ENCODE measurements around the gene PEAK3.
A peak's percentile ranks its signal among the peaks of the same experiment; 100 is the strongest.

Gene PEAK3

GRCh38 chr19:2260341-2260805 lies 21.6 kb downstream of the PEAK3 start:
- Histone ChIP-seq H3K9me3 (replicated peaks; ENCODE audit: low read length) (no peaks in the 10 kb centered on the region), H3K9ac (ENCODE audit: low read depth, low read length) (no peak overlapping the region), H3K4me1 (ENCODE audit: control insufficient read depth, insufficient read depth, low read length) (peaks cover 14% of the 10 kb centered on the region), H3K4me3 (ENCODE audit: low read length) (no peak overlapping the region), H3K36me3 (ENCODE audit: insufficient read depth, low read length) (no peaks in the 10 kb centered on the region), H3K27me3 (ENCODE audit: control insufficient read depth, insufficient read depth, low read length) (no peaks in the 10 kb centered on the region), H3K4me2 (ENCODE audit: low read length) (no peak overlapping the region)

DNA sequence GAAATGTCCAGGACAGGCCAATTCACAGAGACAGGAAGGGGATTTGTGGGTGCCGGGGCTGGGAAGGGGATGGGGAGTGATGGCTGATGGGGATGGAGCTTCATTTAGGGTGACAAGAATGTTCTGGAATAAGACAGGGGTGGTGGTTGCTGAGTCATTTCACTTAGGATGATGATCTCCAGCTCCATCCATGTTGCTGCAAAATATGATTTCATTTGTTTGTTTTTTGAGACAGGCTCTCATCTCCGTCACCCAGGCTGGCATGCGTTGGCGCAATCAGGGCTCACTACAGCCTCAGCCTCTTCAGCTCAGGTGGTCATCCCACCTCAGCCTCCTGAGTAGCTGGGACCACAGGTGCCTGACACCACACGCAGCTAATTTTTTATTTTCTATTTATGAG lies 22.6 kb downstream of the PEAK3 start:
- peaks cover 20% of the 10 kb centered on the region for H3K4me1 ChIP-seq (ENCODE audit: control insufficient read depth, insufficient read depth, low read length)
- no peaks in the 10 kb centered on the region for H3K9me3 ChIP-seq (replicated peaks; ENCODE audit: low read length)
- H3K9ac ChIP-seq (ENCODE audit: low read depth, low read length): no peak overlapping the region
- H3K27me3 ChIP-seq (ENCODE audit: control insufficient read depth, insufficient read depth, low read length): no peaks in the 10 kb centered on the region
- no peak overlapping the region for H3K4me2 ChIP-seq (ENCODE audit: low read length)
- no peaks in the 10 kb centered on the region for H3K36me3 ChIP-seq (ENCODE audit: insufficient read depth, low read length)
- no peak overlapping the region for H3K4me3 ChIP-seq (ENCODE audit: low read length)

DNA sequence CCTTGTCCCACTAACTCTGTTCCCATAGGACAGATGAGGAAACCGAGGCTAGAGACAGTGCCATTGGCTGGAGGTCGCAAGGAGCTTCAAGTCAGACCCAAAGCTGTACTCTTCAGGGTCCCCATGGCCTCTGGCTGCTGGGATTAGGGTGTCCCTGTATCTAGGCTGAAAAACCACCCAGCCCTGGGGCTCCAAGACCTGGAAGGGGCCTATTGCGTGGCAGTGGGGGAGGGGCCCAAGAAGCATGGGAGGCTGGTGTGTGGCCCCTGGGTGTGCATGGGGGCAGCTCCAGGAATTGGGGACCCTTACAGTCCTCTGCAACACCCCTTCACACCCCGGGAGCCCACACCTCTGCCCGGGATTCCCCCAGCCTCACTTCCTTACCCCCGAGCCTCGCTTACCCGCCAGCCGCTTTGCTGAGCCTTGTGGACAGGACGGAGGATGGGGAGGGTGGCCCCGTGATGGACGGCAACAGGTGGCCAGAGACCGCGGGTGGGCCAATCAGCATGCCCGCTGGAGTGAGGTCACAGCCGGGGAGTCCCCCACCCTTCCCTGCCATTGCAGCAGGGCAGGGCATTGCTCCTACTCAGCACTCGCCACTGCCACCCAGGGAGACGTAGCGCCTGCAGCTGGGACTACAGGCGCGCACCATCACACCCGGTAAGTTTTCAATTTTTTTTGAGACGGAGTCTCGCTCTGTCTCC lies 25.8 kb downstream of the PEAK3 start, which contains the start of gene JSRP1:
JSRP1 (minus strand) TSS at position 436 of the 704 bp plus-strand sequence. CDS start 1,103 bp downstream, outside the sequence.
- Histone ChIP-seq H3K4me1 (ENCODE audit: control insufficient read depth, insufficient read depth, low read length) (peaks cover 20% of the 10 kb centered on the region), H3K36me3 (ENCODE audit: insufficient read depth, low read length) (peaks cover 3% of the 10 kb centered on the region), H3K27me3 (ENCODE audit: control insufficient read depth, insufficient read depth, low read length) (no peaks in the 10 kb centered on the region), H3K4me3 (ENCODE audit: low read length) (peak within 1 kb of the TSS; percentile 72), H3K4me2 (ENCODE audit: low read length) (peak within 1 kb of the TSS; percentile 83), H3K9ac (ENCODE audit: low read depth, low read length) (peak within 1 kb of the TSS; percentile 74), H3K9me3 (replicated peaks; ENCODE audit: low read length) (no peaks in the 10 kb centered on the region)

DNA sequence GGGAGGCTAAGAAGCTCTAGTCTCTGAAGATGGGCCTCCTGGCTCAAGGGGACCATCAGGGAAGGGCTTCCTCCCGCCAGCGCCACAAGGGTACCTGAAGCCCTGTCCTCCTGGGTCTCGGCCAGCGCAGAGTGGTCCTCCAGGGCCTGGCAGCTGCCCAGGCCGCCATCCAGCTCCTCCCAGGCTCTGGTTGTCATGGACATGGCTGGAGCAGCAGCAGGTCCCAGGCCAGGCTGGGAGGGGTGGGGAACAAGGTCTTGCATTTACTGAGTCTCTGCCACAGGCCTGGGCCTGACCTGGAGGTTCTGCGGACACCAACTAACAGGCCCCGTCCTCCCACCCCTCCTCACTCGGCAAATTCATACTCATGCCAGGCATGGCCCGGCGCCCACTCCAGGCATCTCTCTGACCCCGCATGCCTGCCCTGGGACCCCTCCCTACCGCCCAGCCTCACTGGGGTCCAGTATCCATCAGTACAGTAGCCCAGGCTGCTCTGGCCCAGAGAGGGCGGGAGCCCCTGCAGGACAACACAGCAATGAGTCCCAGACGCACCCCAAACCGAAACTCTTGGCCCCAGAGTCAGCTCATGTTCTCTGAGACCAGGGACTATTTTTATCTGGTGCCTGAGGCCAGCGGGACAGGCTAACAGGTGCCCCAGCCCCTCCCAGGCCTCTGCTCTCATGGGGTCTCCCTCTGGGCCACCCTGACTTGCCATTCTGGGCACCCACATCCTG lies 26.7 kb downstream of the PEAK3 start:
- Histone ChIP-seq H3K4me2 (ENCODE audit: low read length) (peak overlapping the region; percentile 83), H3K36me3 (ENCODE audit: insufficient read depth, low read length) (peaks cover 3% of the 10 kb centered on the region), H3K4me3 (ENCODE audit: low read length) (peak overlapping the region; percentile 72), H3K9ac (ENCODE audit: low read depth, low read length) (peak overlapping the region; percentile 74), H3K9me3 (replicated peaks; ENCODE audit: low read length) (no peaks in the 10 kb centered on the region), H3K27me3 (ENCODE audit: control insufficient read depth, insufficient read depth, low read length) (no peaks in the 10 kb centered on the region), H3K4me1 (ENCODE audit: control insufficient read depth, insufficient read depth, low read length) (peaks cover 20% of the 10 kb centered on the region)

- Histone ChIP-seq H3K4me1 (ENCODE audit: control insufficient read depth, insufficient read depth, low read length) (peaks cover 20% of the 10 kb centered on the region), H3K36me3 (ENCODE audit: insufficient read depth, low read length) (peaks cover 9% of the 10 kb centered on the region), H3K27me3 (ENCODE audit: control insufficient read depth, insufficient read depth, low read length) (no peaks in the 10 kb centered on the region)
These were observed 27.7 kb downstream of the PEAK3 start for GRCh38 chr19:2254064-2254872.

GRCh38 chr19:2253106-2254063 lies 28.6 kb downstream of the PEAK3 start:
- Histone ChIP-seq H3K9me3 (replicated peaks; ENCODE audit: low read length) (no peaks in the 10 kb centered on the region), H3K9ac (ENCODE audit: low read depth, low read length) (no peak overlapping the region), H3K4me3 (ENCODE audit: low read length) (no peak overlapping the region), H3K36me3 (ENCODE audit: insufficient read depth, low read length) (peaks cover 13% of the 10 kb centered on the region), H3K27me3 (ENCODE audit: control insufficient read depth, insufficient read depth, low read length) (no peaks in the 10 kb centered on the region), H3K4me1 (ENCODE audit: control insufficient read depth, insufficient read depth, low read length) (peaks cover 20% of the 10 kb centered on the region), H3K4me2 (ENCODE audit: low read length) (no peak overlapping the region)

More at GRCh38 chr19:2254064-2254872, 27.7 kb downstream of the PEAK3 start:
- no peaks in the 10 kb centered on the region for H3K9me3 ChIP-seq (replicated peaks; ENCODE audit: low read length)
- H3K4me3 ChIP-seq (ENCODE audit: low read length): no peak overlapping the region
- H3K4me2 ChIP-seq (ENCODE audit: low read length): no peak overlapping the region
- H3K9ac ChIP-seq (ENCODE audit: low read depth, low read length): no peak overlapping the region

GRCh38 chr19:2252797-2253105 lies 29.2 kb downstream of the PEAK3 start:
- no peak overlapping the region for H3K4me3 ChIP-seq (ENCODE audit: low read length)
- H3K27me3 ChIP-seq (ENCODE audit: control insufficient read depth, insufficient read depth, low read length): no peaks in the 10 kb centered on the region
- no peak overlapping the region for H3K4me2 ChIP-seq (ENCODE audit: low read length)
- peaks cover 13% of the 10 kb centered on the region for H3K36me3 ChIP-seq (ENCODE audit: insufficient read depth, low read length)
- H3K9ac ChIP-seq (ENCODE audit: low read depth, low read length): no peak overlapping the region
- no peaks in the 10 kb centered on the region for H3K9me3 ChIP-seq (replicated peaks; ENCODE audit: low read length)
- peaks cover 20% of the 10 kb centered on the region for H3K4me1 ChIP-seq (ENCODE audit: control insufficient read depth, insufficient read depth, low read length)

- Histone ChIP-seq H3K27me3 (ENCODE audit: control insufficient read depth, insufficient read depth, low read length) (no peaks in the 10 kb centered on the region), H3K36me3 (ENCODE audit: insufficient read depth, low read length) (peaks cover 17% of the 10 kb centered on the region), H3K4me2 (ENCODE audit: low read length) (no peak overlapping the region), H3K4me1 (ENCODE audit: control insufficient read depth, insufficient read depth, low read length) (peaks cover 23% of the 10 kb centered on the region), H3K9me3 (replicated peaks; ENCODE audit: low read length) (no peaks in the 10 kb centered on the region), H3K4me3 (ENCODE audit: low read length) (no peak overlapping the region), H3K9ac (ENCODE audit: low read depth, low read length) (no peak overlapping the region)
These were observed 29.7 kb downstream of the PEAK3 start for GRCh38 chr19:2252055-2252796.

GRCh38 chr19:2251106-2252054 lies 30.6 kb downstream of the PEAK3 start:
- H3K9me3 ChIP-seq (replicated peaks; ENCODE audit: low read length): no peaks in the 10 kb centered on the region
- H3K4me2 ChIP-seq (ENCODE audit: low read length): no peak overlapping the region
- H3K4me3 ChIP-seq (ENCODE audit: low read length): no peak overlapping the region
- peaks cover 25% of the 10 kb centered on the region for H3K36me3 ChIP-seq (ENCODE audit: insufficient read depth, low read length)
- peaks cover 24% of the 10 kb centered on the region for H3K4me1 ChIP-seq (ENCODE audit: control insufficient read depth, insufficient read depth, low read length)
- H3K27me3 ChIP-seq (ENCODE audit: control insufficient read depth, insufficient read depth, low read length): no peaks in the 10 kb centered on the region
- no peak overlapping the region for H3K9ac ChIP-seq (ENCODE audit: low read depth, low read length)

Data from skeletal muscle satellite cell (primary cell).